WTC11 (cell line): Measurements from ENCODE around the gene PDE6H.

Experiments used
- CREB1 ChIP-seq: sonication (generic); formaldehyde crosslinking; IDR thresholded peaks from 2 replicates; pipeline ENCODE4 v1.8.0; 2023; ENCODE audit warnings: mild to moderate bottlenecking, missing genetic modification reagents
- ETV6 ChIP-seq: sonication (generic); formaldehyde crosslinking; IDR thresholded peaks from 2 replicates; pipeline ENCODE4 v1.8.1; 2022; ENCODE audit warnings: mild to moderate bottlenecking, missing genetic modification reagents
- FOXP1 ChIP-seq: sonication (generic); formaldehyde crosslinking; IDR thresholded peaks from 2 replicates; pipeline ENCODE4 v1.8.0; 2022; ENCODE audit warnings: missing genetic modification reagents, mild to moderate bottlenecking, moderate library complexity, borderline replicate concordance
- NR3C1 ChIP-seq: sonication (generic); formaldehyde crosslinking; conservative IDR thresholded peaks from 2 replicates; pipeline ENCODE4 v1.8.1; 2023; ENCODE audit warnings: low read depth, mild to moderate bottlenecking, missing genetic modification reagents
- RELA ChIP-seq: sonication (generic); formaldehyde crosslinking; IDR thresholded peaks from 2 replicates; pipeline ENCODE4 v1.8.1; 2022; ENCODE audit warnings: missing genetic modification reagents, mild to moderate bottlenecking, borderline replicate concordance
- ZNF263 ChIP-seq: sonication (generic); formaldehyde crosslinking; IDR thresholded peaks from 2 replicates; pipeline ENCODE4 v1.8.1; 2022; ENCODE audit warnings: low read depth, mild to moderate bottlenecking, moderate library complexity, missing genetic modification reagents
- TF ChIP-seq, protein P1 (sequence below): sonication (generic); formaldehyde crosslinking; IDR thresholded peaks from 2 replicates; pipeline ENCODE4 v1.8.1; 2023; ENCODE audit warnings: mild to moderate bottlenecking, missing genetic modification reagents
- TF ChIP-seq, protein P2 (sequence below): fragments of 200-600 bp; IDR thresholded peaks from 2 replicates; pipeline ENCODE4 v1.8.0; 2022; ENCODE audit warnings: antibody characterized with exemption
- TF ChIP-seq, protein P3 (sequence below): sonication (generic); formaldehyde crosslinking; conservative IDR thresholded peaks from 2 replicates; pipeline ENCODE4 v1.8.1; 2023; ENCODE audit warnings: mild to moderate bottlenecking, low read depth, missing genetic modification reagents, moderate library complexity
- TF ChIP-seq, protein P4 (sequence below): sonication (generic); formaldehyde crosslinking; IDR thresholded peaks from 2 replicates; pipeline ENCODE4 v1.8.0; 2023; ENCODE audit warnings: mild to moderate bottlenecking, missing genetic modification reagents
- TF ChIP-seq, protein P5 (sequence below): sonication (generic); formaldehyde crosslinking; IDR thresholded peaks from 2 replicates; pipeline ENCODE4 v1.8.1; 2023; ENCODE audit warnings: mild to moderate bottlenecking, moderate library complexity, missing genetic modification reagents
- TF ChIP-seq, protein P6 (sequence below): sonication (generic); formaldehyde crosslinking; IDR thresholded peaks from 2 replicates; pipeline ENCODE4 v1.8.0; 2023; ENCODE audit warnings: missing genetic modification reagents, mild to moderate bottlenecking, borderline replicate concordance
- TF ChIP-seq, protein P7 (sequence below): sonication (generic); formaldehyde crosslinking; IDR thresholded peaks from 2 replicates; pipeline ENCODE4 v1.8.0; 2022; ENCODE audit warnings: mild to moderate bottlenecking, missing genetic modification reagents
- TF ChIP-seq, protein P8 (sequence below): sonication (generic); formaldehyde crosslinking; IDR thresholded peaks from 2 replicates; pipeline ENCODE4 v1.8.1; 2022; ENCODE audit warnings: mild to moderate bottlenecking, moderate library complexity, missing genetic modification reagents

DNA sequence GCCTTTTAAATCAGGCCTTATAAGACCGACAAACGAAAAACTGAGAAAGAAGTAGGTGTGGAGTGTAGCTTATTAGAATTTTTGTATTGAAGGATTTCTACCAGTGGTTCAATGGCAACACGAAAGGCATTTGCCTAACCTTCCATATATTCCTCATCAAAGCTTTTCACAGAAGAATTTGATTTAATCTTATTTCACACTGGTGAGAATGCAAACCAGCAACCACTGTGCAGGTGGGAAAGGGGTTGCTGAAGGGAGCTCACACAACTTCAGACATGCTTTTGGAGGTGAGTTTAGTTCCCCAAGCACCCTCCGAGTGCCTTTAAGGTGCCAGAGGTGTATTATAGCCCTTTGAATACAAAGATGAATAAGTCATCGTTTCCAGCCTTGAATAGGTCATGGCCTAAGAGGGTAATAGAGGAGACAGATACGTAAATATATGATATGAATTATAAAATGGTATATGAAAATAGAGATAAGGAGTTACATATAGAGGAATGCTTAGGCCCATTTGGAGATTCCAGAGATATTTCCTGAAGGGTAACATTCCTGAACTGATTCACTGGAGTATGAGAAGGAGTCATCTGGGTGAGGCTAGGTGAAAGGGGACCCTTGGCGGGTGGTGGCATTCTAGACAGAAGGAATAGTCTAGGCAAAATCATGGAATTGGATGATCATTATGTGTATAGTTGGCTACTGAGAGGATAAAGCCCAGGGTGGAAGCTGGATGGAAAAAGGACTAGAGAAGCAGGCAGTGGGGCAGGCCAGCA is 40.9 kb upstream of the PDE6H start:
- TF ChIP-seq, protein P1, sequence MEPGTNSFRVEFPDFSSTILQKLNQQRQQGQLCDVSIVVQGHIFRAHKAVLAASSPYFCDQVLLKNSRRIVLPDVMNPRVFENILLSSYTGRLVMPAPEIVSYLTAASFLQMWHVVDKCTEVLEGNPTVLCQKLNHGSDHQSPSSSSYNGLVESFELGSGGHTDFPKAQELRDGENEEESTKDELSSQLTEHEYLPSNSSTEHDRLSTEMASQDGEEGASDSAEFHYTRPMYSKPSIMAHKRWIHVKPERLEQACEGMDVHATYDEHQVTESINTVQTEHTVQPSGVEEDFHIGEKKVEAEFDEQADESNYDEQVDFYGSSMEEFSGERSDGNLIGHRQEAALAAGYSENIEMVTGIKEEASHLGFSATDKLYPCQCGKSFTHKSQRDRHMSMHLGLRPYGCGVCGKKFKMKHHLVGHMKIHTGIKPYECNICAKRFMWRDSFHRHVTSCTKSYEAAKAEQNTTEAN (CRISPR knock-in tag): no peak
- TF ChIP-seq, protein P2, sequence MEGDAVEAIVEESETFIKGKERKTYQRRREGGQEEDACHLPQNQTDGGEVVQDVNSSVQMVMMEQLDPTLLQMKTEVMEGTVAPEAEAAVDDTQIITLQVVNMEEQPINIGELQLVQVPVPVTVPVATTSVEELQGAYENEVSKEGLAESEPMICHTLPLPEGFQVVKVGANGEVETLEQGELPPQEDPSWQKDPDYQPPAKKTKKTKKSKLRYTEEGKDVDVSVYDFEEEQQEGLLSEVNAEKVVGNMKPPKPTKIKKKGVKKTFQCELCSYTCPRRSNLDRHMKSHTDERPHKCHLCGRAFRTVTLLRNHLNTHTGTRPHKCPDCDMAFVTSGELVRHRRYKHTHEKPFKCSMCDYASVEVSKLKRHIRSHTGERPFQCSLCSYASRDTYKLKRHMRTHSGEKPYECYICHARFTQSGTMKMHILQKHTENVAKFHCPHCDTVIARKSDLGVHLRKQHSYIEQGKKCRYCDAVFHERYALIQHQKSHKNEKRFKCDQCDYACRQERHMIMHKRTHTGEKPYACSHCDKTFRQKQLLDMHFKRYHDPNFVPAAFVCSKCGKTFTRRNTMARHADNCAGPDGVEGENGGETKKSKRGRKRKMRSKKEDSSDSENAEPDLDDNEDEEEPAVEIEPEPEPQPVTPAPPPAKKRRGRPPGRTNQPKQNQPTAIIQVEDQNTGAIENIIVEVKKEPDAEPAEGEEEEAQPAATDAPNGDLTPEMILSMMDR: no peak
- TF ChIP-seq, protein P3, sequence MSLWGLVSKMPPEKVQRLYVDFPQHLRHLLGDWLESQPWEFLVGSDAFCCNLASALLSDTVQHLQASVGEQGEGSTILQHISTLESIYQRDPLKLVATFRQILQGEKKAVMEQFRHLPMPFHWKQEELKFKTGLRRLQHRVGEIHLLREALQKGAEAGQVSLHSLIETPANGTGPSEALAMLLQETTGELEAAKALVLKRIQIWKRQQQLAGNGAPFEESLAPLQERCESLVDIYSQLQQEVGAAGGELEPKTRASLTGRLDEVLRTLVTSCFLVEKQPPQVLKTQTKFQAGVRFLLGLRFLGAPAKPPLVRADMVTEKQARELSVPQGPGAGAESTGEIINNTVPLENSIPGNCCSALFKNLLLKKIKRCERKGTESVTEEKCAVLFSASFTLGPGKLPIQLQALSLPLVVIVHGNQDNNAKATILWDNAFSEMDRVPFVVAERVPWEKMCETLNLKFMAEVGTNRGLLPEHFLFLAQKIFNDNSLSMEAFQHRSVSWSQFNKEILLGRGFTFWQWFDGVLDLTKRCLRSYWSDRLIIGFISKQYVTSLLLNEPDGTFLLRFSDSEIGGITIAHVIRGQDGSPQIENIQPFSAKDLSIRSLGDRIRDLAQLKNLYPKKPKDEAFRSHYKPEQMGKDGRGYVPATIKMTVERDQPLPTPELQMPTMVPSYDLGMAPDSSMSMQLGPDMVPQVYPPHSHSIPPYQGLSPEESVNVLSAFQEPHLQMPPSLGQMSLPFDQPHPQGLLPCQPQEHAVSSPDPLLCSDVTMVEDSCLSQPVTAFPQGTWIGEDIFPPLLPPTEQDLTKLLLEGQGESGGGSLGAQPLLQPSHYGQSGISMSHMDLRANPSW (CRISPR knock-in tag): no peak
- TF ChIP-seq, protein P4, sequence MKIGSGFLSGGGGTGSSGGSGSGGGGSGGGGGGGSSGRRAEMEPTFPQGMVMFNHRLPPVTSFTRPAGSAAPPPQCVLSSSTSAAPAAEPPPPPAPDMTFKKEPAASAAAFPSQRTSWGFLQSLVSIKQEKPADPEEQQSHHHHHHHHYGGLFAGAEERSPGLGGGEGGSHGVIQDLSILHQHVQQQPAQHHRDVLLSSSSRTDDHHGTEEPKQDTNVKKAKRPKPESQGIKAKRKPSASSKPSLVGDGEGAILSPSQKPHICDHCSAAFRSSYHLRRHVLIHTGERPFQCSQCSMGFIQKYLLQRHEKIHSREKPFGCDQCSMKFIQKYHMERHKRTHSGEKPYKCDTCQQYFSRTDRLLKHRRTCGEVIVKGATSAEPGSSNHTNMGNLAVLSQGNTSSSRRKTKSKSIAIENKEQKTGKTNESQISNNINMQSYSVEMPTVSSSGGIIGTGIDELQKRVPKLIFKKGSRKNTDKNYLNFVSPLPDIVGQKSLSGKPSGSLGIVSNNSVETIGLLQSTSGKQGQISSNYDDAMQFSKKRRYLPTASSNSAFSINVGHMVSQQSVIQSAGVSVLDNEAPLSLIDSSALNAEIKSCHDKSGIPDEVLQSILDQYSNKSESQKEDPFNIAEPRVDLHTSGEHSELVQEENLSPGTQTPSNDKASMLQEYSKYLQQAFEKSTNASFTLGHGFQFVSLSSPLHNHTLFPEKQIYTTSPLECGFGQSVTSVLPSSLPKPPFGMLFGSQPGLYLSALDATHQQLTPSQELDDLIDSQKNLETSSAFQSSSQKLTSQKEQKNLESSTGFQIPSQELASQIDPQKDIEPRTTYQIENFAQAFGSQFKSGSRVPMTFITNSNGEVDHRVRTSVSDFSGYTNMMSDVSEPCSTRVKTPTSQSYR (CRISPR knock-in tag): no peak
- TF ChIP-seq RELA (CRISPR knock-in tag): no peak
- TF ChIP-seq ETV6 (CRISPR knock-in tag): no peak
- no peak for TF ChIP-seq NR3C1 (CRISPR knock-in tag)
- TF ChIP-seq ZNF263 (CRISPR knock-in tag): no peak
- TF ChIP-seq, protein P5, sequence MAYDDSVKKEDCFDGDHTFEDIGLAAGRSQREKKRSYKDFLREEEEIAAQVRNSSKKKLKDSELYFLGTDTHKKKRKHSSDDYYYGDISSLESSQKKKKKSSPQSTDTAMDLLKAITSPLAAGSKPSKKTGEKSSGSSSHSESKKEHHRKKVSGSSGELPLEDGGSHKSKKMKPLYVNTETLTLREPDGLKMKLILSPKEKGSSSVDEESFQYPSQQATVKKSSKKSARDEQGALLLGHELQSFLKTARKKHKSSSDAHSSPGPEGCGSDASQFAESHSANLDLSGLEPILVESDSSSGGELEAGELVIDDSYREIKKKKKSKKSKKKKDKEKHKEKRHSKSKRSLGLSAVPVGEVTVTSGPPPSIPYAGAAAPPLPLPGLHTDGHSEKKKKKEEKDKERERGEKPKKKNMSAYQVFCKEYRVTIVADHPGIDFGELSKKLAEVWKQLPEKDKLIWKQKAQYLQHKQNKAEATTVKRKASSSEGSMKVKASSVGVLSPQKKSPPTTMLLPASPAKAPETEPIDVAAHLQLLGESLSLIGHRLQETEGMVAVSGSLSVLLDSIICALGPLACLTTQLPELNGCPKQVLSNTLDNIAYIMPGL (CRISPR knock-in tag): no peak
- TF ChIP-seq, protein P6, sequence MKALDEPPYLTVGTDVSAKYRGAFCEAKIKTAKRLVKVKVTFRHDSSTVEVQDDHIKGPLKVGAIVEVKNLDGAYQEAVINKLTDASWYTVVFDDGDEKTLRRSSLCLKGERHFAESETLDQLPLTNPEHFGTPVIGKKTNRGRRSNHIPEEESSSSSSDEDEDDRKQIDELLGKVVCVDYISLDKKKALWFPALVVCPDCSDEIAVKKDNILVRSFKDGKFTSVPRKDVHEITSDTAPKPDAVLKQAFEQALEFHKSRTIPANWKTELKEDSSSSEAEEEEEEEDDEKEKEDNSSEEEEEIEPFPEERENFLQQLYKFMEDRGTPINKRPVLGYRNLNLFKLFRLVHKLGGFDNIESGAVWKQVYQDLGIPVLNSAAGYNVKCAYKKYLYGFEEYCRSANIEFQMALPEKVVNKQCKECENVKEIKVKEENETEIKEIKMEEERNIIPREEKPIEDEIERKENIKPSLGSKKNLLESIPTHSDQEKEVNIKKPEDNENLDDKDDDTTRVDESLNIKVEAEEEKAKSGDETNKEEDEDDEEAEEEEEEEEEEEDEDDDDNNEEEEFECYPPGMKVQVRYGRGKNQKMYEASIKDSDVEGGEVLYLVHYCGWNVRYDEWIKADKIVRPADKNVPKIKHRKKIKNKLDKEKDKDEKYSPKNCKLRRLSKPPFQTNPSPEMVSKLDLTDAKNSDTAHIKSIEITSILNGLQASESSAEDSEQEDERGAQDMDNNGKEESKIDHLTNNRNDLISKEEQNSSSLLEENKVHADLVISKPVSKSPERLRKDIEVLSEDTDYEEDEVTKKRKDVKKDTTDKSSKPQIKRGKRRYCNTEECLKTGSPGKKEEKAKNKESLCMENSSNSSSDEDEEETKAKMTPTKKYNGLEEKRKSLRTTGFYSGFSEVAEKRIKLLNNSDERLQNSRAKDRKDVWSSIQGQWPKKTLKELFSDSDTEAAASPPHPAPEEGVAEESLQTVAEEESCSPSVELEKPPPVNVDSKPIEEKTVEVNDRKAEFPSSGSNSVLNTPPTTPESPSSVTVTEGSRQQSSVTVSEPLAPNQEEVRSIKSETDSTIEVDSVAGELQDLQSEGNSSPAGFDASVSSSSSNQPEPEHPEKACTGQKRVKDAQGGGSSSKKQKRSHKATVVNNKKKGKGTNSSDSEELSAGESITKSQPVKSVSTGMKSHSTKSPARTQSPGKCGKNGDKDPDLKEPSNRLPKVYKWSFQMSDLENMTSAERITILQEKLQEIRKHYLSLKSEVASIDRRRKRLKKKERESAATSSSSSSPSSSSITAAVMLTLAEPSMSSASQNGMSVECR: no peak
- TF ChIP-seq, protein P7, sequence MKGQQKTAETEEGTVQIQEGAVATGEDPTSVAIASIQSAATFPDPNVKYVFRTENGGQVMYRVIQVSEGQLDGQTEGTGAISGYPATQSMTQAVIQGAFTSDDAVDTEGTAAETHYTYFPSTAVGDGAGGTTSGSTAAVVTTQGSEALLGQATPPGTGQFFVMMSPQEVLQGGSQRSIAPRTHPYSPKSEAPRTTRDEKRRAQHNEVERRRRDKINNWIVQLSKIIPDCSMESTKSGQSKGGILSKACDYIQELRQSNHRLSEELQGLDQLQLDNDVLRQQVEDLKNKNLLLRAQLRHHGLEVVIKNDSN (CRISPR knock-in tag): no peak
- TF ChIP-seq, protein P8, sequence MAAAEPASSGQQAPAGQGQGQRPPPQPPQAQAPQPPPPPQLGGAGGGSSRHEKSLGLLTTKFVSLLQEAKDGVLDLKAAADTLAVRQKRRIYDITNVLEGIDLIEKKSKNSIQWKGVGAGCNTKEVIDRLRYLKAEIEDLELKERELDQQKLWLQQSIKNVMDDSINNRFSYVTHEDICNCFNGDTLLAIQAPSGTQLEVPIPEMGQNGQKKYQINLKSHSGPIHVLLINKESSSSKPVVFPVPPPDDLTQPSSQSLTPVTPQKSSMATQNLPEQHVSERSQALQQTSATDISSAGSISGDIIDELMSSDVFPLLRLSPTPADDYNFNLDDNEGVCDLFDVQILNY: no peak
- TF ChIP-seq FOXP1 (CRISPR knock-in tag): no peak
- no peak for TF ChIP-seq CREB1 (CRISPR knock-in tag)
